Ammon's horn (tissue), 1 donor: Measurements from ENCODE around the gene TP53AIP1.

Experiments
- DNase-seq: peaks from one replicate; pipeline ENCODE4 v3.0.0-alpha.2; 2016; ENCODE audit warnings: low spot score

The TP53AIP1 gene

DNA sequence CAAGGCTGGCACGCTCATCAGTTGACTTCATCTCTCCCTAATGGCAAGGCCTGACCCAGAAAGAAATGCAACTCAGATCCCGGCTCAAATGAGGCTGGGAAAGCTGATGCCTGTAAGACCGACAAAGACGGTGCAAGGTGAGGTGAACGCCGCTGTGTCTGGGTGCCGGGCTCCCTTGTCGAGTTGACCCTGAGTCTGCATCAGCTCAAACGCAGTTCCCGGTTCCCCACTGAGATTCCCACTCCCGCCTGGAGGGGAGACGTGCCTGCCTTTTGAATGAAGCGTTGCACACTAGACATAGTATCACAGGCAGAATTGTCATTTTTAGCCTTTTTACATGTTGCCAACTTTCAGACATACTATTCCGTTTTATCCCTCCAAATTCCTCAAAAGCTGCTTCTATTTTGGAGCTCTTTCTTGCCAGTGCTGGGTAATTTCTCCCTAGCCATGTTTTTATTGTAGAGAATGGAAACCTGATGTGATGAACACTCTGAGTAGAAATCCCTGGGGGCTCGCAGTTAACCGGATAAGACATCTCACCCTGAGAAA, 831 bp upstream of the TP53AIP1 start:
- DNase-seq = no peak

DNA sequence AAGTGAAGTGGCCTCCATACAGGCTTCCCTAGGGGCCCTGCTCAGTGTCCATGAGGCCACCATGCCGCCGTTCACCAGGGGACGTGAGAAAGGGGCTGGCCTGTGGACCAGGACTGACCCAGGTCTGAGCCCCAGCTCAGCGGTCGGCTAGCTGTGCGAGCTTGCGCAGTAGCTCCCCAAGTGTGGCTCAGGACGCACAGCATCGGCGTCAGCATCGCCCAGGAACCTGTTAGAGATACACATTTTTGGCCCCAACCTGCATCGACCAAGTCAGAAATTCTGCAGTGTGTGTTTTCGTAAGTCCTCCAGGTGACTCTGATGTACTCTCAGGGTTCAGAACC, 429 bp downstream of the TP53AIP1 start:
- DNase-seq = no peak

DNA sequence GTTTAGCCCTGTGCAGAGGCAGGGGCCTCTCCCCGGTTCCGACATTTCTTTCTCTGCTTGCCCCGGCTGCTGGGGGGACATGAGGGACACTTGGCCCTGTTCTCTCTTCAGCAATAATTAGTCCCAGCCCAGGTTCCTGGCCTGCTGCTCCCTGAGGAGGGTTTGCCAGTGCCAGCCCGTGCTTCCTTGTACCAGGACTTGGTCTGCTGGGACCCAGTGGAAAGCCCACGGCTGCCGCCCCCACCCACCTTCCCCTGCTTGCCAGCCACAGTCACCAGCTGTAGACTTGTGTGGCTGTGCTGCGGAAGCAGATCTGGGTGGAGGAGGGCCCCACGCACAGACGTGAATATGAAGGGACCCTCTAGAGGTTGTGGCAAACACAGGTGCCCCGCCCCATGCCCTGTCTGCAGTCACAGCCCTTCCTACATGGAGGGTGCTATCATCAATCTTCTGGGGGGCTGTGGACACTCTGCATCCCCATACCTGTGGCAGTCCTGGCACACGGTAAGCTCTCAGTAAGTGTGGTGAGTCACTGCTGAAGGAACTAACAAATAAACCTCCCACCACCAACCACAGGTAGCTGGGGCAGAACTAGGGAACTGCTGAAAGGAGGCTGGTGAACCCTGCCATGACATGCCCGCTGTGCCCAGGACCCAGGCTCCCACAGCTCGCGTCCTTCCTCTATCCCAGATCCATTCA, 949 bp downstream of the TP53AIP1 start:
- no peak for DNase-seq

DNA sequence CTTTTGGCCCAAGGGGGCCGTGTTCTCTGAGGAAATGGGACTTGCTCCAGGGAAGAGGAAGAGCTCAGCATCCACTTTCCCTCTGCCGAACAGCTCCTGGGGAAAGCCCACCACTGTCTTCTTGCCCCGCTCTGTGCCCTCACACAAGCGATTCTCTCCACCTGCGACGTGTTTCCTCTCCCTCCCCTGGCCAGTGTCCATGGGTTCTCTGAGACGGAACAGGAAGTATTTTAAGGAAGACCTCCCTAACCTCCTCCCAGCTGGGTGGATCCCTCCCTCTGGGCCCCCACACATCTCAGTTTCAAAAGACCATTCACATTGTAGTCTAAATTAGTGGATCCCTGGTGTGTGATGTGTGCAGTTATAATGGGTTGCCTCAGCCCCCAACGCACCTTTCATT, 1.6 kb downstream of the TP53AIP1 start:
- no peak for DNase-seq

DNA sequence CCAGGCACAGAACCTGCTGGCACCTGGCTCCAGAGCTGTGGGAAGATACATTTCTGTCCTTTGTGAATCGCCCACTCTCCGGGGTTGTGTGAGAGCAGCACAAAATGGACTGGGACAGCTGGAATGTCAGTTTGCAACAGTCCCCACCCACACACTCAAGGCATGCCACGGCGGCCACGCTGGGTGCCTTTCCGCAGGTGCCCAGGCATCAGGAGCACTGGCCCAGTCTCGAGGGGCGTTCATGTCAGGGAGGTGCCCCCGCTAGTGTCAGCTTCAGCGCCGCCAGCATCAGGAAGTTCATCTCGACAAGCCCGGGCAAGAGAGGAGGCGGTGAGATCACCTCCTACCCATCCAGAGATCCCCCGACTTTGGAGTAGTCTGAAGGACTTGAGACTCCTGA, 2.1 kb downstream of the TP53AIP1 start:
- no peak for DNase-seq

DNA sequence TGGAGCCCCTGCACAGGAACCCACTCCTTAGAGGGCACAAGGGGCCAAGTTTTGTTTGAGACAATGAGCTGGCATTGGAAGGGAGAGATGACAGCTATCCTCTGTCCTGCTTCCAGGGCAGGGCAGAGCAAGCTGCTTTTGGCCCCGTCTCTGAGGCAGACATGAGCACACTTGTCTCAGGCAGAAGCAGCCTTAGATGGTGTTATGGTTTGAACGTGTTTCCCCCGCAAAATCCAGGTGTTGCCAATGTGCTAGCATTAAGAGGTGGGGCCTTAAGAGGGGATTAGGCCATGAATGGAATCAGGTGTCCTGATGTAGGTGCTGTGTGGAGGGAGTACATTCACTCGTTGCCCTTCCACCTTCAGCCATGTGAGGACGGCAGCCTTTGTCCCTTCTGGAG, 2.5 kb downstream of the TP53AIP1 start:
- DNase-seq = no peak

DNA sequence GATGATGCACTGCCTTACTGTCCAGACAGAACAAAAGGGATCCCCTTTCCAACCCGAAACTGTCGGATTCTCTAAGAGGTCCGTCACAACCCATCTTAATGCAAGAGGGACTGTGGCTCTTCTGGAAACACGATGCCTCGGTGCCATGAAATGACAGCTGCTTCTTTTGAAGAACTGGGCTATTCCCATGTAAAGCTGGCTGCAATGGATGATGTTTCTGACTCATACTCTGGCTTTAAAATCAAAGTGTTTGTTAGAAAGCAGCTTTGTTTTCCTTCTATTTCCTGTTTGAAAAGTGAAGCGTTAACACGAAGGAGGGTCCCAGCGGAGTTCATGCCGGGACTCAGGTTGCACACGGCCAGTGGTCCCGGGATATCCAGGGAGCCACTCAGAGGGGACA, 3.1 kb downstream of the TP53AIP1 start:
- DNase-seq = no peak

DNA sequence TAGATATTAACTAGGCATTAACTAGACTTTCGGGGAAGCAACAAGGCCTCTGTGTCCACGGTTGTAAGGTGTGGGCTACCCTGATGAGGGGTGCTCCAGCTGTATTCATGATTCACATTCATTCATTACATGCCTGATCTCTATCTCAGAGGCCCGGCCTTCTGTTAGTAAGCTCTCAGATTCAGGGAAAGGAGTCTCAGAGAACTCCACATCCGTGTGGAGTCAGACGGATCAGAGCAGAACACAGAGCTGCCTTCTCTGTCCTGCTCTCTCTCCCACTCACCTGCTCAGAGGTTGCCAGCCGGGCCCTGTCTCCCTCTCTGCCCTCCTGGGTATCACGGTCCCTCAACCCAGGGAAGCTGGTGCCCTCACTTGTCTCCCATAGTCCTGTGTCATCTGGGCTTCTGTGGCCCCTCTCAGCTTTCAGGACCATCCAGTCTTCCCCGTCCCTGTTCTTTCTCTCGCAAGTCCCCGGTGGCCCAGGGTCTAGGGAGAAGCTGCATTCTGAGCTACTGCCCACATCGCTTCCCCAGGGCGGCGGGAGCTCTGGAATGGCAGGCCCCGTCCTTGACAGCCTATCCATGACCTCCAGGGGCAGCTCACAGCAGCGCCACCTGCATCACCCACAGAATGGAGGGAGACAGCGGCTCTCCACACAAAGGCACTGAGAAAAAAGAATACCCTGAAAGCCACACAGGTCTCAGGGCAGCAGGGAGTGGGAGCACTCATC, 4.3 kb downstream of the TP53AIP1 start:
- DNase-seq = no peak

DNA sequence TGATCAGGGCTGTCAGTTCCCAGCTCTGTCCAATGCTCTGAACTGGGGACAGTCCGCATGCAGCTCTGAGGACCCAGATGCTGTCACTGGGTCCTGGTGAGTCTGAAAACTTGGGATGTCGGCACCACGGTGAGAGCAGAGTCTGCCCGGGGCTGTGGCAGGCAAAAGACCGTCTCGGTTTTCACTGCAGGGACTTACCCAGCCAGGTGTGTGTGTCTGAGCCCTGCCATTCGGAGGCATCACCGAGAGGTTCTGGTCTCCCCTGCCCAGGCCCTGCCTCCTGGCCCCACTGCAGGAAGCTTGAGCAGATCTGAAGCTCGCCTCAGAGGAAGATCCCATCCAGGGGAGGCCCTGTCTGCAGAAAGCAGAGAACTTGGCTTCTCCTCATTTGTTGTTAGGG, 5.2 kb downstream of the TP53AIP1 start:
- DNase-seq = no peak

DNA sequence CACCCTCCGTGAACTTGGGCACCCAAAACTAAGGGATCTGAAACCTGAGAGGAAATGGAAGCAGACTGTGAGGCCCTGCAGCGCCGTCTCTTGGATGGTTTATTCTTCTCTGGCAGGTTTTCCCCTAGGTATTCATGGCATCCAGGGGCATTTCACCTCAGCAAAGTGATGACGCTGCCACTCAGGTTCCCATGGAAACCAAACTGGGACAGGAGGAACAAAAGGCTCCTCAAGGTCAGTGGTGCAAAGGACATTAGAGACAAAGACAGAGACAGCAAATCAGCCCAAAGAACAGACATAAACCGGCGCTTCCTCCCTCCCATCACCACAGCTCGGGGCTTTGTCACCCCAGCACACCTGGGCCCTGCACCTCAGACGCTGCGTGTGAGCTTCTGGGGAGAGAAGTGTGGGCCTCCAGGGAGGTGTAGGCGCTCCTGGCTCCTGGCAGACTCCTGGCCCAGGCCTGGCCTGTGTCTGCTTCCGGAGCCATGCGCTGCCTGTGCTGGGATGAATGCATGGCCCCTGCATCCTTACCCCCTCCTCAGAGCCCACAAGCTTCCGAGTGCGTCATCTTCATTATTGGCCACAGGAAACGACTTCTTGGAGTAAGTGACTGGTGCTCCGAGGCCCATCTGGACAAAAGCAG, 5.9 kb downstream of the TP53AIP1 start:
- DNase-seq = no peak

DNA sequence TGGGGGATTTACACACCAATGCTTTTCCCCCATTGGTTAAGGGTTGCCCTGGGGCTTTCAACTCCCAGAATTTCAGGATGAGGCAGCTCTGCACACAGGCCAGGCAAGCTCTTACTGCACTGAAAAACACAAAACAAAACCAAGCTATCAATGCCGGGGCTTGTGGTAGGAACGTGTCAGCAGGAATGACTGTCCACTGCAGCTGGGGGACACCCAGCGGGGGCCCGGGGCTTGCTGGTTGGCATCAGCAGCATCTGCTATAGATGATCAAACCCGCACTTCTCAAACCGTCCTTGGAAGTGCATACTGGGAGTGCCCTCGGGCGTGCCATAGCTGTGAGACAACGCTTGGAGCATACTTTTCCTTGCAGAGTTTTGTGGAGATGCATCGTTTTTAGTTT, 7.7 kb downstream of the TP53AIP1 start:
- DNase-seq = no peak

DNA sequence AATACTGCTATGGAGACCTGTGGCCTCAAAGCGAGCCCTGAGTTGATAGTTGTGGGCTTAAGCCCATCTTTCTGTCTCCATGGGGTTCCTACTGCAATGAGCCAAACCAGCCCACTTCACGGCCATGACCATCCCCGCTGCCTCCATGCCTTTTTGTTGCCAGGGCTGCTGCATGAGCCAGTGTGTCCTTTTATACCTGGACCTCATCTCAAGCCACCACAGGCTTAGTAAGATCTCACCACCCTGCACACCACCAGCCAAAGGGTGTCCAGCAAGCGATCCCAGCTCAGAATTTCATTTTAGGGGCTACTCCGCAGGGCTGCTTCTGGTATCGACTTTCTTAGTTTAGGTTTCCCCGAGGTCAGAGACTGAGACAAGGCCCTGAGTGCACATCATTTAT, 8.3 kb downstream of the TP53AIP1 start:
- DNase-seq = no peak

DNA sequence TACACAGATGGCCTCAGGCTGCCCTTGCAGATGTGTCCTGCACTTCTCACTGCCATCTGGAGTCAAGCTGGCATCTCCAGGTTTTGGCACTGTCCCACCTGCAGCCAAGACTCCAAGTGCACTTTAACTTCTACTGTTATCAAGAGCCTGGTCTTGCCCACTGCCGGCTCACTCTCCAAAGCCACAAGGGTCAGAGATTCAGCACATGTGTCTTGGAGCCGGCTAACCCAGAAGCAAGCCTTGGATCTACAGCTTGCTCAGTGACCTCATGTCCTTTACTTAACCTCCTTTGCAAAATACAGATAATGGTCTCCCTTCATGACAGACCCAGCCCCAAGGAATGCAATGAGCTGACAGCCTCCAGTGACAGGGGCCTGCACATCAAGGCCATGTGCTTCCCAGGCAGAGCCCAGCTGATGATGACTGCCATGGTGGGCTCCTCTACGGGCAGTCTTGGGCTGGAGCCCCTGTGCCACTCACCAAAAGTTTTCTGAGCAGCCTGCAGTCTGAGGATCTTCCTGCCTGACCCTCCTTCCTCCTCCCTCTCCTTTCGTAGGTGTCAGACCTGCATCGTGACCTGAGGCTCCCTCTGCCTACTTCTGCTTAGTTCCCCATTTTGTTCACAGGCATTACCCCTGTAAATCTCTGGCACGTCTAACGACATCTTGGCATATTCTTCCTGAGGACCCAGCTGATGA, 9.0 kb downstream of the TP53AIP1 start:
- no peak for DNase-seq

DNA sequence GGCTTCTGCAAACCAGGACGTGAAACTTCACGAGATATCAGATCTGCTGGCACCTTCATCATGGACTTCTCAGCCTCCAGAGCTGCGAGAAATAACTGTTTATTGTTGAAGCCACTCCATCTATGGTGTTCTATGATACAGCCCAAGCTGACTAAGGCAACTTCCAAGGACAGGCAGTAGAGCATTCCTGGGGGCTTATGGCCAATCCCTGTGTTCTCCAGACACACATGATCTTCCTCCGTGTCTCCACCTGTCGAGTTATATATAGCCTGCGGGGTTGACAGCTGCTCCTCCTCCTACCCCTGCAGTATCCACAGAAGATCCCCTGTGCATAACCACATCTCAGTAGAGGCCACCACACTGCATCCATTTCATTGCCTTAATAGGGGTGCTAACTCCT, 11.0 kb downstream of the TP53AIP1 start:
- DNase-seq = no peak

DNA sequence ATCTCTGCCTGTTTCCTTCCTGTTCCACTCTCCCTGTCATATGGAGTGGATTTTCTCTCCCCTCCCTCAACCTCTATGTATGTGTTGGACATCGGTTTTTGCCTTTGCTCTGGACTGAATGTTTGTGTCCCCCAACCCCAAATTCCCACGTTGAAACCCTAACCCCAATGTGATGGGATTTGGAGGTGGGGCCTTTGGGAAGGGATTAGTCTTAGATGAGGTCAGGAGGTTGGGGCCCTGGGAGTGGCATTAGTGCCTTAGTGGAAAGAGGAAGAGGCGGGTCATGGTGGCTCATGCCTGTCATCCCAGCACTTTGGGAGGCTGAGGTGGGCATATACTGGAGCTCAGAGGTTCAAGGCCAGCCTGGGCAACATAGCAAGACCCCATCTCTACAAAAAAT, 11.6 kb downstream of the TP53AIP1 start:
- DNase-seq = no peak

DNA sequence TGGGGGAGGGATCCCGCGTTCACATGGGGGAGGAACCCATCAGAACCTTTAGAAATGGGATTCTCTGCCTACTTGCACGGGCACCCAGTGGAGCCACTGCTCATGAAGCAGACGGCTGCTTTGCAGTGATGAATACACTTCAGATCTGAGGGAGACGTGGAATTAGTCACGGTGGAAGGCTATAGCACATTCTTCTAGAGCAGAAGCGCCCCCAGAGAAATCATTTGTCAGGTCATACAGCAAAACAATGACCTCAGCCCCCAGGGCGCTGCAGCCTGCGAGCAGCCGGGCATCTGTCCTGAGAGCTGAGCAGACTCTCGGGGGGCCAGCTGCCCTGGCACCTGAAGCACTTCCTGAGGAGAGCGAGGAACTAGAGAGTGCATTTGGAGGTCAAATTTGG, 12.7 kb downstream of the TP53AIP1 start:
- DNase-seq = no peak

DNA sequence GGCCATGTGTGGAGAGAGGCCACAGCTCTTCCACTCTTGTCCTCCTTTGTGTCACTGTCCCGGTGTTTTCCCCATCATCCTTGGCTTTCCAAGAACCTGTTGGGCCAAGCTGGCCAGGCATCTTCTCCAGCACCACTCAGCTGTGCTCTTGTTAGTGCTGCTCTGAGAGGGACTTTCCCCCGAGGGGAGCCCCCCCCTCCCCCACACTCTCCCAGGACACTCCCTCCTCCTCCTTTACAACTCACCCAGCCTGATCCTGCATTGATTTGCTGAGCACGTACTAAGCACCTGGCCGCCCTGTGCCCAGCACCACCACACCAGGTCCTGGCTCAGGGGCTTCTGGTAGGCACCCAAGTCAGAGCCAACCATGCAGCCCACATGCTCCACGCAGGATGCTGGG, 13.2 kb downstream of the TP53AIP1 start:
- DNase-seq = no peak

DNA sequence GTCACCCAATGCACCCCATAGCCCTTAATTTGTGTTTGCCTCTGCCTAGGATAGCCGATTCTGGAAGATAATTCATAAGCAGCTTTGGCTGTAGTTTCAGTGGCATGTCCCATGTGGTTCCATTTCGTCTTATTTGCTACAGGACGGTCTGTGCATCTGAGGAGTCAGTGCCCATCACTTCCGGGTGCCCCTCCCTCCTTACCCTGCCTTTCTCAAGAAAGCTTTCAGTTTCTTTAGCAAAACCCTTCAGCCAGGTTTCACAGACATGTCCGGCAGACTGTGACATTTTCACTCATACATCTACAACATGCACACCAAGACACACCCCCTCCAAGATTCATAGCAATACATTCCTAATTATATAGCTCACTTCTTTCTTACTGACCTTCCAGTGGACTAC, 14.3 kb downstream of the TP53AIP1 start:
- no peak for DNase-seq

DNA sequence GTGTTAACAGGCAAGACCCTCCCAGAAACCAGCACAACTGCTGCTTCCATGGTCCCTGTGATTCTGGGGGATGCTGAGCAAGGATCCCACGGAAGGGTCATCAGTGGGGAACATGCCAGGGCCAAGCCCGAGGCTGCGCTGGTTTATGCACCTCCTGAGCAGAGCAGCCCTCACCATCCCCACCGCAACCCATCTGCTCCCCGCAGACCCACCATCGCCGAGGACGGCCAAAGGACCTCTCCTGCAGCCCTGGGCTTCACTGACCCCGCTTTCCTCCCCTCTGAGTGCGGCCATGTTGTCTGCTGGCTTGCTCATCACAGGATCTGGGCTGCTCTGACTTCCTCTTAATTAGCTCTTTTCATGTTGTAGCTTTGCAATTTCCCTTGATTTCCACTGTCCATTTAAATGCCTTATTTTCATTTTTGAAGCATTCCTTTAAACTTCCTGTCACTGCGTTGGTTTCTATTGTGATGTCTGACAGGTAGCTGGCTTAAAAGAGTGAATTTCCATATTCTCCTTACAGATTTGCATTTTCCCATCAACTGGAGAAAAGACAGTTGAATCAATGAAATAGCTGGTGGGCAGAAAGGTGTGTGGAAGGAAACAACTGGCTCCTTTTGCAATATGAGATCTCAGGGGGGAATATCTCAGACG, 14.9 kb downstream of the TP53AIP1 start:
- no peak for DNase-seq

DNA sequence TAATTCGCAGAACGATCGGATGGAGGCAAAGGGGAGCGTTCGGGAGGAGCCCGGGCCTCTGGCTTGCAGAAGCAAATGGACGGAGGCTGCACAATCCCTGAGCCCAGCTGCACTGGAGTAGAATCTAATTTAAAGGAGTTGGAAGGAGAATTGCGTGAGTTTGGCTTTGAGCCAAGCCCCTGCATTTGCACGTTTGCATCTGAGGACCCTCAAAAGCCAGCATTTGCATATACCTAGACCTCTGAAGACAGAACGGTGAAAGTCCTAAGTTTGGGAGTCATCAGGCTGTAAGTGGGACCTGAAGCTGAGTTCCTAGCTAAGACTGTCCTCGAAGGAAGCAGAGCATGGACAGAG, 15.6 kb downstream of the TP53AIP1 start:
- no peak for DNase-seq

DNA sequence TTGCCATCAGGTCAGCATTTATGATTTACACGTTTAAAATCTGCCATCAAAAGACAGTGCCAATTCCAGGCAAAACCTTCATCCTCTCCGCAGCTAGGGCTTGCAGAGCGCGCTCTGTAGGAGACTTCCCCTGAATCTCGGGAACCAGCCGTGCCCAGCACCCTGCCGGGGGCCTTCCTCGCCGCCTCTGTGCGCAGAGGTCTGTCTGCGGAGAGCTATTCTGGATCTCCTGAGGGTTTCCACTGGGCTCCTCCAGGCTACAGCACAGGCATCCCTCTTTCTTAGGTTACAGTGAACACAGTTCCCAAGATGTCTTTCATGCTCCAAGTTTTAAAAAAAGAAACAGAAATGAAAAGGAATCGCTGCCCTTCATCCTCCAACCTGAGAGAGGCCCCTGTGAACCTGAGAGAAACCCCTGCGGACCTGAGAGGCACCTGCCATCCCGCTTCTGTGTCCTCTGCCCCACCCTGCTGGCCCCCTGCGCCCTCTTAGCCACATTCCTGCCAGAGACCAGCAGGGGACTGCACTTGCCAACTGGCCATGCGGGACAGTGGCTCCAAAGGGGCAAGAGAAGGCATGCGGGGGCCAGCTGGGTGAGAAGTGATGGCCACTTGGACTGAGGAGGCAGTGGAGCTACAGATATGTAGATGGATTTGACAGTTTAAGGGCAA, 16.1 kb downstream of the TP53AIP1 start:
- DNase-seq = no peak

DNA sequence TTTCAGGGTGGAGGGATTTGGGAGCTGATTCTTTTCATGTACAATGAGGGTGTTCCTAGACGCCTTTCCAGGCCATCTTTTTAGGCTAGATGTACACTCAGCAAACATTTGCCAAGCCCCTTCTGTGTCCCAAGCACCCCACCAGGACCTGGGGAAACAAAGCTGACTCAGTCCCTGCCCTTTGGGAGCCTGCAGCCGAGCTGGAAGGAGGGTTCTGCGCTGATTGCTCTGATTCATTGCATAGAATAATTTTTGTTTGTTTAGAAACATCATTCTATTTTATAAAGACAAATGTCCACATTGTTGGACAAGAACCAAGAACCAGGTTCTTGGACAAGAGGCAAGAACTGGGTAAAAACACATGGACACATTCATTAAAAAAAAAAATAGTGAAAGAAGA, 16.7 kb downstream of the TP53AIP1 start:
- DNase-seq = no peak
